Islet precursor cell (in vitro differentiated cells): ENCODE data around the gene RASL10B.

Experiments used
- DNase-seq: peaks from one replicate; pipeline ENCODE4 v3.0.0-alpha.2; 2018

Gene RASL10B

GRCh38 chr17:35723735-35724134 lies 7.7 kb upstream of the RASL10B start:
- no peak for DNase-seq

GRCh38 chr17:35725058-35725457 lies 6.4 kb upstream of the RASL10B start:
- DNase-seq: no peak

GRCh38 chr17:35725802-35726126 lies 5.7 kb upstream of the RASL10B start:
- DNase-seq: peak; percentile 63

GRCh38 chr17:35726127-35726952 lies 5.1 kb upstream of the RASL10B start:
- peak; percentile 93 for DNase-seq

GRCh38 chr17:35726953-35727460 lies 4.4 kb upstream of the RASL10B start:
- DNase-seq: no peak

GRCh38 chr17:35727635-35728034 lies 3.8 kb upstream of the RASL10B start:
- peak; percentile 56 for DNase-seq

- DNase-seq: peak; percentile 52
Observed at GRCh38 chr17:35728551-35728950, 2.9 kb upstream of the RASL10B start.

GRCh38 chr17:35729405-35729833 lies 2.0 kb upstream of the RASL10B start:
- DNase-seq: peak; percentile 51

- peak; percentile 70 for DNase-seq
Observed at GRCh38 chr17:35730400-35731005, 936 bp upstream of the RASL10B start.

GRCh38 chr17:35731917-35732805 lies 722 bp downstream of the RASL10B start:
- DNase-seq: peak; percentile 81

GRCh38 chr17:35732806-35733136 lies 1.3 kb downstream of the RASL10B start:
- peak; percentile 55 for DNase-seq

- DNase-seq: peak; percentile 93
Observed at GRCh38 chr17:35733366-35733765, 1.9 kb downstream of the RASL10B start.

- peak; percentile 40 for DNase-seq
Observed at GRCh38 chr17:35734396-35734795, 3.0 kb downstream of the RASL10B start.

GRCh38 chr17:35735036-35735805 lies 3.8 kb downstream of the RASL10B start:
- DNase-seq: peak; percentile 50

GRCh38 chr17:35736236-35736635 lies 4.8 kb downstream of the RASL10B start:
- no peak for DNase-seq

GRCh38 chr17:35738519-35739133 lies 7.2 kb downstream of the RASL10B start:
- DNase-seq: no peak

GRCh38 chr17:35740216-35740615 lies 8.8 kb downstream of the RASL10B start:
- no peak for DNase-seq

- DNase-seq: peak; percentile 72
Observed at GRCh38 chr17:35740997-35741931, 9.8 kb downstream of the RASL10B start.

- no peak for DNase-seq
Observed at GRCh38 chr17:35742496-35742895, 11.1 kb downstream of the RASL10B start.

GRCh38 chr17:35742896-35743477 lies 11.5 kb downstream of the RASL10B start:
- DNase-seq: no peak
